Endothelial cell (in vitro differentiated cells): Measurements from ENCODE around the gene LRRTM3. TPM values are rescaled to one million over a fixed set of nuclear protein-coding genes. Genes with fewer than 3 reads are reported as not detected.
A peak's percentile ranks its signal among the peaks of the same experiment; 100 is the strongest.

Source experiments
- DNase-seq: peaks from one replicate; pipeline ENCODE4 v3.0.0; 2021; ENCODE audit warnings: low spot score
- H3K27ac Mint-ChIP-seq: one replicate; pipeline ENCODE4 v1.8.0; 2021; ENCODE audit warnings: mixed read lengths, inconsistent platforms; ENCODE audit not compliant: unreplicated experiment
- H3K27me3 Mint-ChIP-seq: one replicate; pipeline ENCODE4 v1.8.0; 2021; ENCODE audit warnings: mild to moderate bottlenecking, moderate library complexity, mixed read lengths, inconsistent platforms; ENCODE audit not compliant: unreplicated experiment
- H3K36me3 Mint-ChIP-seq: one replicate; pipeline ENCODE4 v1.8.0; 2021; ENCODE audit warnings: mild to moderate bottlenecking, low read depth, mixed read lengths, inconsistent platforms; ENCODE audit not compliant: unreplicated experiment
- H3K4me1 Mint-ChIP-seq: one replicate; pipeline ENCODE4 v1.8.0; 2021; ENCODE audit warnings: mild to moderate bottlenecking, mixed read lengths, inconsistent platforms; ENCODE audit not compliant: unreplicated experiment
- H3K4me3 Mint-ChIP-seq: one replicate; pipeline ENCODE4 v1.8.0; 2021; ENCODE audit warnings: mild to moderate bottlenecking, mixed read lengths, inconsistent platforms; ENCODE audit not compliant: unreplicated experiment
- H3K9me3 Mint-ChIP-seq: one replicate; pipeline ENCODE4 v1.8.0; 2021; ENCODE audit warnings: mixed read lengths, inconsistent platforms; ENCODE audit not compliant: unreplicated experiment
- total RNA-seq: library from RNA; stranded (reverse); fragmentation: NEBNext Ultra II Directional; extraction: Animal tissue kit (Norgen Biotek cat#: 25700); gene quantifications from one replicate; pipeline ENCODE4 v1.2.1, GENCODE V29; 2021; ENCODE audit not compliant: unreplicated experiment
- TF ChIP-seq, protein P1 (sequence below): fragments of 200-600 bp; sonication (generic); IDR thresholded peaks from one replicate; pipeline ENCODE4 v1.5.0; 2021; ENCODE audit warnings: antibody characterized with exemption; ENCODE audit not compliant: unreplicated experiment

The LRRTM3 gene
- total RNA-seq, 1 donor from 2014 or later: not detected

DNA sequence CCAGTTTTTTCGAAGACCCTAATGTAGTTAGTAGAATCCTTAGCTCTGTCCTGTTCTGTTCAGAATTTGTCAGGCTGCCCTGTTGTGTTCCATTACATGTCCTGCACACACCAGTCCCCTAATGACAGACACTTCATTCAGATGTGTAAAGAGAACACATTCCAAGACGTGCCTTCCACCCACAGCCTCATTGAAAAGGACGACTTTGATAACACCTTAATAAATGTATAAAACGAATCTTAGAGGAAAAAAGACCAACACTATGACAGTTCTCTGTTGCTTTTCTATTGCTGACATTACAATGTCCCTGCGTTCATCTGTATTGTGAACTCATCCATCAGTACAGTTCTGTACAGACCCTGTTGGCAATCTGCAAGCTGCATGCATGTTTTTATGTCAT, 3.5 kb downstream of the LRRTM3 start:
- Mint-ChIP-seq H3K4me3 (no peak overlapping the region), H3K36me3 (no peaks in the 10 kb centered on the region), H3K27ac (no peak overlapping the region), H3K4me1 (peaks cover 3% of the 10 kb centered on the region), H3K27me3 (peaks cover 4% of the 10 kb centered on the region), H3K9me3 (no peaks in the 10 kb centered on the region)
- DNase-seq: no peak
- TF ChIP-seq, protein P1, sequence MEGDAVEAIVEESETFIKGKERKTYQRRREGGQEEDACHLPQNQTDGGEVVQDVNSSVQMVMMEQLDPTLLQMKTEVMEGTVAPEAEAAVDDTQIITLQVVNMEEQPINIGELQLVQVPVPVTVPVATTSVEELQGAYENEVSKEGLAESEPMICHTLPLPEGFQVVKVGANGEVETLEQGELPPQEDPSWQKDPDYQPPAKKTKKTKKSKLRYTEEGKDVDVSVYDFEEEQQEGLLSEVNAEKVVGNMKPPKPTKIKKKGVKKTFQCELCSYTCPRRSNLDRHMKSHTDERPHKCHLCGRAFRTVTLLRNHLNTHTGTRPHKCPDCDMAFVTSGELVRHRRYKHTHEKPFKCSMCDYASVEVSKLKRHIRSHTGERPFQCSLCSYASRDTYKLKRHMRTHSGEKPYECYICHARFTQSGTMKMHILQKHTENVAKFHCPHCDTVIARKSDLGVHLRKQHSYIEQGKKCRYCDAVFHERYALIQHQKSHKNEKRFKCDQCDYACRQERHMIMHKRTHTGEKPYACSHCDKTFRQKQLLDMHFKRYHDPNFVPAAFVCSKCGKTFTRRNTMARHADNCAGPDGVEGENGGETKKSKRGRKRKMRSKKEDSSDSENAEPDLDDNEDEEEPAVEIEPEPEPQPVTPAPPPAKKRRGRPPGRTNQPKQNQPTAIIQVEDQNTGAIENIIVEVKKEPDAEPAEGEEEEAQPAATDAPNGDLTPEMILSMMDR: no peak

DNA sequence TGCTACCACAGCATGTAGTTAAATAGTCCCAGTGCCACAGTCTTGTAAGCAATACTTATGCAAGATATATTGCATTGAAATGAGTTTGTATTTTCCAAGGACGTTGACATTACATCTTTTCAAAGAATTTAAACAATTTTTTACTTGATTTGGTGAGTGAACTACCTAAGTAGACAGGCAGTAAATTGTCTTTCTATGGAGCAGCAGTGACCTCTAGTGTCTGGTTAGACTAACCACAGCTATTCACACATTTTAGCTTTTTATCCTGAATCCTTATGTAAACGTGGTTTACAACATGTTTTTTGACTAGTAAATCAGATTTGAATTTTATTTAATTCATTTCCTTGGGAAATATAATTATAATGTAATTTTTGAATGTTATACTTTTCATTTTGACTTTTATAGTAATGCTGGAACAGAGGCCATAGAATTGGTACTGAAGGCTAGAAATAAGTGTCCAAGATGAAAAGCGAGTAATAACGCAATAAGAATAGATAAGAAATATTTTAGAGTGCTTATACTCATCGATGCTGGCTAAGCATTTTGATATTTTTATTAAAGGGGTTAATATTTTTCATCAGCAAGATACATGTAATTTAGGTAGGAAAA, 5.6 kb downstream of the LRRTM3 start:
- Mint-ChIP-seq H3K27ac (no peak overlapping the region), H3K4me3 (no peak overlapping the region), H3K9me3 (no peaks in the 10 kb centered on the region), H3K4me1 (peaks cover 3% of the 10 kb centered on the region), H3K27me3 (peaks cover 4% of the 10 kb centered on the region), H3K36me3 (no peaks in the 10 kb centered on the region)
- TF ChIP-seq, protein P1: peak; percentile 85
- DNase-seq: peak; percentile 26

- no peak overlapping the region for H3K27ac Mint-ChIP-seq
- no peak for DNase-seq
- no peak overlapping the region for H3K4me3 Mint-ChIP-seq
- no peaks in the 10 kb centered on the region for H3K36me3 Mint-ChIP-seq
- peaks cover 3% of the 10 kb centered on the region for H3K4me1 Mint-ChIP-seq
- H3K9me3 Mint-ChIP-seq: no peaks in the 10 kb centered on the region
- H3K27me3 Mint-ChIP-seq: peaks cover 4% of the 10 kb centered on the region
- TF ChIP-seq, protein P1: no peak
Measured at GRCh38 chr10:66931949-66932343, 6.1 kb downstream of the LRRTM3 start.

DNA sequence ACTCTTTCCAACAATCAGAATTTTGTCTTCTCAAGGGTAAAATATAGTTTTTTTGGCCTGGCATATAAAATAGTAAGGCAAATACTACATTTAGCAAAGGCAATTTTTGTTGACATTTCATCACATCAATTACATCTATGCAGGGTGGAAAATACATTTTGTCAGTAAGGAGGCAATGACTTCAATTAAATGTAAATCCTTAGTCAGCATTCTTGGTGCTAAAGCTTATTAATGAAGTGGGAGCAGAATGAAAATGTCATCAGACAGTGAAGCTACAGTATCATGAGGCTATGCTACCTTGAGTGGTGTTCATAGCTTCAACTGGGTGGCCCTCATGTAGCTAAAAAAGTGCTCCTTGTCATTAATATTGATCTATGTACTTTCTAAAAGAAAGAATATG, 8.9 kb downstream of the LRRTM3 start:
- Mint-ChIP-seq H3K27ac (no peak overlapping the region), H3K27me3 (no peaks in the 10 kb centered on the region), H3K4me3 (no peak overlapping the region), H3K36me3 (no peaks in the 10 kb centered on the region), H3K4me1 (peaks cover 3% of the 10 kb centered on the region), H3K9me3 (no peaks in the 10 kb centered on the region)
- TF ChIP-seq, protein P1: no peak
- DNase-seq: no peak

DNA sequence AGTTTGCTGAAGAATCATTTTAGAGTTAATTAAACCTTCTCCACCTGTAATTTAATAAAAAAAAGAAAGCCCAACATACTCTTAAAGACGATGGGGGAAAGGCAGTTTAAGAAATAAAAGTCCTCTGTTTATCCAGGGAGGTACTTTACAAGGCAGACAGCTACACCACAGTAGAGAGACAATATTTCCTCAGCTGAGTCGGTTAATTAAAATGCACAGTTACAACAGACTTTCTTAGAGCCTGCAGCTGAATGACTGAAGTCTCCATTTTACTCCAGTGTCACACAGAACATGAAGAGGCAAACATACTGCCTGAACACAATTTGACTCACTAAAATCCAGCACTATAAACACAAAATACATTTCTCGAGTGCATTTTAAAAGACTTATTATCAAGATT, 15.1 kb downstream of the LRRTM3 start:
- Mint-ChIP-seq H3K9me3 (no peaks in the 10 kb centered on the region), H3K36me3 (no peaks in the 10 kb centered on the region), H3K4me3 (no peak overlapping the region), H3K4me1 (peaks cover 3% of the 10 kb centered on the region), H3K27ac (no peak overlapping the region), H3K27me3 (no peaks in the 10 kb centered on the region)
- DNase-seq: no peak
- TF ChIP-seq, protein P1: no peak
